GM12878 (cell line): Measurements from ENCODE around the gene FRAS1. TPM values are rescaled to one million over a fixed set of nuclear protein-coding genes. Genes with fewer than 3 reads are reported as not detected.

Experiments
- ATAC-seq: fragments of 200-7000 bp; cut with Tn5 transposase; 3 replicates; pipeline ENCODE4 v1.9.1; 2020; ENCODE audit warnings: mild to moderate bottlenecking, moderate library complexity
- BruUV-seq: library from RNA; stranded (reverse); fragments of 400-500 nt; replicated peaks from 2 replicates; lab custom pipeline; 2021; lab: Mats Ljungman, UMichigan
- CTCF ChIA-PET: fragments of 300-600 bp; sonication (Branson Sonifier 250); formaldehyde crosslinking; extraction: SDS; loops from one replicate; lab custom pipeline; 2021; ENCODE audit warnings: inconsistent platforms; lab: Yijun Ruan, JAX
- POLR2A ChIA-PET: fragments of 350-600 bp; formaldehyde crosslinking; extraction: SDS; loops from one replicate; lab custom pipeline; 2021; ENCODE audit warnings: inconsistent platforms; lab: Charles Lee
- RAD21 ChIA-PET: fragments of 300-600 bp; sonication (Branson Sonifier 250); formaldehyde crosslinking; loops from one replicate; lab custom pipeline; 2023; ENCODE audit warnings: antibody characterized with exemption; ENCODE audit not compliant: unreplicated experiment; lab: Charles Lee
- SMC1A ChIA-PET: fragments of 300-600 bp; sonication (Branson Sonifier 250); formaldehyde crosslinking; loops from one replicate; lab custom pipeline; 2023; ENCODE audit not compliant: unreplicated experiment, uncharacterized antibody; lab: Charles Lee
- DNase-seq: peaks from one replicate; pipeline ENCODE4 v3.0.0-alpha.2; 2011; ENCODE audit warnings: low read depth, low spot score
- FAIRE-seq: peaks from 3 replicates; lab custom pipeline; 2011; peaks lifted over from hg19 to GRCh38; lab: Jason Lieb, UNC
- H2AFZ ChIP-seq: 2 replicates; pipeline ENCODE4 v1.6.0; 2011; ENCODE audit warnings: low read depth, low read length, control low read depth; ENCODE audit not compliant: control insufficient read depth
- H3K27ac ChIP-seq: 2 replicates; pipeline ENCODE4 v1.5.1; 2011; ENCODE audit warnings: control low read depth; ENCODE audit not compliant: control insufficient read depth, insufficient read depth
- H3K27me3 ChIP-seq, 2 experiments: replicated peaks in 1 of 2; 2 replicates each; pipeline versions ENCODE4 v1.6.0 to v1.6.1; 2011; ENCODE audit warnings: low read length in 1 of 2; ENCODE audit not compliant: control insufficient read depth in 2 of 2, insufficient read depth in 2 of 2
- H3K36me3 ChIP-seq, 2 experiments: 2 replicates each; pipeline ENCODE4 v1.5.1; 2011; ENCODE audit warnings: low read length in 1 of 2; ENCODE audit not compliant: control insufficient read depth in 2 of 2, insufficient read depth in 2 of 2
- H3K4me1 ChIP-seq: 2 replicates; pipeline ENCODE4 v1.6.1; 2011; ENCODE audit warnings: mild to moderate bottlenecking, low read length, moderate library complexity, mixed read lengths; ENCODE audit not compliant: control insufficient read depth, insufficient read depth
- H3K4me2 ChIP-seq: 2 replicates; pipeline ENCODE4 v1.6.0; 2011; ENCODE audit warnings: control low read depth; ENCODE audit not compliant: control insufficient read depth, insufficient read depth
- H3K4me3 ChIP-seq: fragments of 200-600 bp; sonication (generic); 2 replicates; pipeline ENCODE4 v1.5.1; 2016
- H3K79me2 ChIP-seq: 2 replicates; pipeline ENCODE4 v1.6.0; 2011; ENCODE audit warnings: low read length; ENCODE audit not compliant: control insufficient read depth, insufficient read depth
- H3K9ac ChIP-seq: 2 replicates; pipeline ENCODE4 v1.8.0; 2011; ENCODE audit warnings: low read length, control low read depth, mixed read lengths; ENCODE audit not compliant: control insufficient read depth, insufficient read depth
- H3K9me3 ChIP-seq: replicated peaks from 3 replicates; pipeline ENCODE4 v1.5.1; 2011; ENCODE audit warnings: mild to moderate bottlenecking, low read length; ENCODE audit not compliant: control insufficient read depth, insufficient read depth
- H4K20me1 ChIP-seq: 2 replicates; pipeline ENCODE4 v1.6.0; 2011; ENCODE audit not compliant: control insufficient read depth, insufficient read depth
- ASH2L ChIP-seq: fragments of 300-600, 200-600 bp; sonication (generic); IDR thresholded peaks from 2 replicates; pipeline ENCODE4 v1.6.1; 2017; ENCODE audit warnings: low read depth, mild to moderate bottlenecking, borderline replicate concordance
- ATF2 ChIP-seq: IDR thresholded peaks from 2 replicates; pipeline ENCODE4 v1.6.1; 2012; ENCODE audit warnings: low read length, inconsistent platforms
- HDAC2 ChIP-seq: fragments of 200-600 bp; sonication (generic); IDR thresholded peaks from 2 replicates; pipeline ENCODE4 v1.6.1; 2017
- IKZF2 ChIP-seq, 2 experiments: fragments of 450-650 bp; IDR thresholded peaks; 2 replicates each; pipeline ENCODE4 v1.6.1; 2017; ENCODE audit warnings: mild to moderate bottlenecking in 2 of 2, moderate library complexity in 2 of 2
- NRF1 ChIP-seq: conservative IDR thresholded peaks from 2 replicates; pipeline ENCODE4 v1.6.1; 2011; ENCODE audit warnings: mild to moderate bottlenecking, low read depth, low read length, improper control_type of control experiment
- PAX5 ChIP-seq: IDR thresholded peaks from 2 replicates; pipeline ENCODE4 v1.6.1; 2011; ENCODE audit warnings: low read depth, low read length, borderline replicate concordance
- POLR2AphosphoS5 ChIP-seq: IDR thresholded peaks from 2 replicates; pipeline ENCODE4 v1.6.1; 2011; ENCODE audit warnings: mild to moderate bottlenecking, low read length, inconsistent platforms
- RCOR1 ChIP-seq: conservative IDR thresholded peaks from 2 replicates; pipeline ENCODE4 v1.6.1; 2012; ENCODE audit warnings: low read depth, low read length, improper control_type of control experiment
- WGBS: methylation state at CpG from one replicate; pipeline ENCODE4 v1.1.6; 2016; ENCODE audit warnings: low lambda C conversion rate; ENCODE audit not compliant: insufficient replicate concordance, insufficient coverage; ENCODE audit errors: missing lambda C conversion rate; 5-methylcytosine and 5-hydroxymethylcytosine counted together
- in situ Hi-C: fragments of 300-500 bp; cut with MboI; formaldehyde crosslinking; loops from 9 replicates; pipeline ENCODE4 v1.14.3; 2018; ENCODE audit warnings: mixed read lengths
- intact Hi-C: fragments of 100-400 bp; cut with micrococcal nuclease; formaldehyde crosslinking; loops from one replicate; pipeline ENCODE4 v1.14.2; 2022; ENCODE audit not compliant: unreplicated experiment
- polyA plus RNA-seq, 11 experiments: library from polyadenylated mRNA; depleted of rRNA in 4 of 11; unstranded in 6 of 11; stranded (reverse) in 5 of 11; fragments of >200 nt; fragmentation: Nextera tagmentation in 4 of 11; fragmentation: Illumina TruSeq in 1 of 11; extraction: Ambion mirVana in 4 of 11; extraction: Trizol in 1 of 11; gene quantifications; 1 replicate in 1 of 11; 2 replicates in 10 of 11; pipeline versions ENCODE4 v1.2.1 to v1.2.3, GENCODE V29; 2011 to 2016; ENCODE audit warnings: inconsistent platforms in 2 of 11, missing spikeins in 2 of 11, low read depth in 1 of 11
- total RNA-seq, 4 experiments: library from RNA; depleted of rRNA in 3 of 4; stranded (reverse); fragments of >200 nt in 3 of 4; fragmentation: Illumina TruSeq in 1 of 4; extraction: Trizol in 1 of 4; gene quantifications; 2 replicates each; pipeline versions ENCODE4 v1.2.1 to v1.2.3, GENCODE V29; 2013 to 2021

FRAS1 gene
- total and polyA plus RNA-seq, 10 of the 15 experiments (the other 5 are each of a cell fraction or from before 2014, with no cell fraction given) = 0.08 to 11.7 (median 0.20) TPM

GRCh38 chr4:78131403-78131802 lies 74.3 kb downstream of the FRAS1 start:
- H3K79me2 ChIP-seq = no peaks in the 10 kb centered on the region
- H3K4me1 ChIP-seq = no peaks in the 10 kb centered on the region
- BruUV-seq = no TSS peak
- no peaks in the 10 kb centered on the region; a peak in 1 of 4 replicates for H3K27me3 ChIP-seq
- H4K20me1 ChIP-seq = no peaks in the 10 kb centered on the region
- no peaks in the 10 kb centered on the region for H3K9me3 ChIP-seq
- ChIA-PET POLR2A (interaction anchor here (1.4 kb wide), 1 partner anchor 21 kb away, joined by 4 read pairs; no protein-coding TSS in a partner anchor), SMC1A (interaction anchor here (1.3 to 2.2 kb wide), 2 partner anchors 8 to 22 kb away, joined by 8 to 12 read pairs; no protein-coding TSS in a partner anchor)
- no peak overlapping the region for H3K4me3 ChIP-seq
- intact Hi-C loops = no loop called here
- H3K4me2 ChIP-seq = no peak overlapping the region
- TF ChIP-seq ATF2 (no peak), PAX5 (no peak), HDAC2 (no peak), POLR2AphosphoS5 (no peak), ASH2L (no peak), NRF1 (no peak), IKZF2 (IDR thresholded peaks at IDR 0.05) (no peak), RCOR1 (no peak)
- TF ChIP-seq, all 136 proteins: peak for 0
- FAIRE-seq (no peak), DNase-seq (no peak), ATAC-seq (no peak)
- ChIA-PET CTCF (interaction anchor here (1.0 to 1.7 kb wide), 2 partner anchors 40 to 190 kb away, joined by 3 to 4 read pairs; no protein-coding TSS in a partner anchor), RAD21 (interaction anchor here (1.0 to 2.1 kb wide), 4 partner anchors 8 to 72 kb away, joined by 3 to 11 read pairs (median 7); no protein-coding TSS in a partner anchor)
- in situ Hi-C loops = no loop called here
- Histone ChIP-seq H3K27ac (no peak overlapping the region), H3K9ac (no peak overlapping the region), H3K36me3 (no peaks in the 10 kb centered on the region), H2AFZ (no peak overlapping the region)
- WGBS = 29% methylated on average over 3 of the region's 3 CpGs
